NT2/D1 (cell line): Measurements from ENCODE around the gene CACNA2D2.
A peak's percentile ranks its signal among the peaks of the same experiment; 100 is the strongest.
"Not testable (repeated sequence)": the region's sequence is repeated elsewhere in the genome, so short reads cannot be mapped to it uniquely, and the experiment has no call there.

Experiments used
- DNase-seq: peaks from one replicate; pipeline ENCODE4 v3.0.0-alpha.2; 2011; ENCODE audit warnings: low read depth, low spot score
- H3K27me3 ChIP-seq: 2 replicates; pipeline ENCODE4 v1.6.0; 2011; ENCODE audit warnings: mild to moderate bottlenecking; ENCODE audit not compliant: insufficient read length, insufficient read depth
- H3K36me3 ChIP-seq: 2 replicates; pipeline ENCODE4 v1.6.1; 2011; ENCODE audit warnings: mild to moderate bottlenecking, low read length, mixed read lengths; ENCODE audit not compliant: insufficient read depth, insufficient read length
- H3K4me1 ChIP-seq: 2 replicates; pipeline ENCODE4 v1.5.1; 2011; ENCODE audit not compliant: insufficient read depth, insufficient read length
- H3K4me3 ChIP-seq: 2 replicates; pipeline ENCODE4 v1.5.1; 2011; ENCODE audit warnings: low read depth; ENCODE audit not compliant: insufficient read length
- H3K9ac ChIP-seq: 2 replicates; pipeline ENCODE4 v1.6.0; 2011; ENCODE audit warnings: low read depth; ENCODE audit not compliant: insufficient read length
- H3K9me3 ChIP-seq: 2 replicates; pipeline ENCODE4 v1.5.1; 2011; ENCODE audit warnings: mild to moderate bottlenecking, low read length; ENCODE audit not compliant: insufficient read depth
- SUZ12 ChIP-seq: IDR thresholded peaks from 2 replicates; pipeline ENCODE4 v1.6.1; 2011; ENCODE audit not compliant: insufficient read length, insufficient read depth; ENCODE audit errors: extremely low read depth
- YY1 ChIP-seq: IDR thresholded peaks from 2 replicates; pipeline ENCODE4 v1.6.1; 2011; ENCODE audit not compliant: insufficient read length, insufficient read depth
- ZNF274 ChIP-seq: IDR thresholded peaks from 2 replicates; pipeline ENCODE4 v1.6.1; 2011; ENCODE audit warnings: mild to moderate bottlenecking, low read depth, low read length

CACNA2D2 gene

DNA sequence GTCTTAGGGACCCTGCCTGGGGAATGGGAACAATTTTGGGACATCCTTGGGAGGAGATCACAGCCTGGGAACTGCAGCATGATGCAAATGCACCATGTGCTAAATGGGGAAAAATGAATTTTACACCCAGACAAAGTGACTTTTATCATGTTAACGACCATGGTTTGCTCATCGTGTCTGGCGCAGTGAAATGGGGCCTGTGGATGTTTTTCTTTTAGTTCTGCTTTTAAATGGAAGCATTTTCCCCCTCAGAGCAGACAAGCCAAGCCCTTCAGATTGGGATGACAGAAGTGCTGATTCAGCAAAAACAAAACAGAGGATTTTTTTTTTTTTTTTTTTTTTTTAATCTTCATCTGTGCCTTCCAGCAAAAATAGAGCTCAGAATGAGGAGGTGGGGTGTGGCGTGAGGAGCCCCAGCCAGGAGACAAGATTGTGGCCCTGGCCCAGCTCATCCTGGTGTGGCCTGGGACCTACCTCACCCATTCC, 14.3 kb upstream of the CACNA2D2 start:
- Histone ChIP-seq H3K36me3 (no peaks in the 10 kb centered on the region), H3K9me3 (no peaks in the 10 kb centered on the region), H3K4me1 (peaks cover 51% of the 10 kb centered on the region), H3K27me3 (no peaks in the 10 kb centered on the region), H3K4me3 (no peak overlapping the region), H3K9ac (peak overlapping the region; percentile 53)
- DNase-seq = no peak
- TF ChIP-seq ZNF274 (no peak), SUZ12 (no peak), YY1 (no peak)

DNA sequence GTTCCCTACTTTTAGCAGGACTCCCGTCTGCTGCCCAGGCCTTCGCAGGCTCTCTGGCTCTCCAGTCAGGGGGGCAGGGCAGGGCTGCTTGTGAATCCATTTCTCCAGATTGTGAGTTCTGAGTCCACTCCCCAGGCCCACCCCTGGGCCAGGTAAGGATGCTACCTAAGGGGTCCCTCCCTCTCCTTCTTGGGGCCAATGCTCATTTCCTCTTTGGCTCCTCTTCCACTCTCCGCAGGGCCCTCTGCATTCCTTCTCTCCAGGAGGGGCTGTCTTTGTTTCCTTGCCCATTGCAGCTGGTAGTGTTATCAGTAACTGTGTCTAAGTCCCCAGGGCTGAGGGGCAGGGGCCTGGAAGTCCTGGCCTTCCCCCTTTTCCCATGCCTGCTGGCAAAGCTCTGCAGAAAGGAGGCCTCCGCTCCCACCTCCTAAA, 13.0 kb upstream of the CACNA2D2 start:
- no peak for DNase-seq
- H3K9me3 ChIP-seq = no peaks in the 10 kb centered on the region
- H3K4me1 ChIP-seq = peaks cover 51% of the 10 kb centered on the region
- H3K36me3 ChIP-seq = no peaks in the 10 kb centered on the region
- no peaks in the 10 kb centered on the region for H3K27me3 ChIP-seq
- peak overlapping the region; percentile 29 for H3K4me3 ChIP-seq
- H3K9ac ChIP-seq = peak overlapping the region; percentile 79
- no peak for TF ChIP-seq ZNF274
- no peak for TF ChIP-seq SUZ12
- TF ChIP-seq YY1 = no peak

DNA sequence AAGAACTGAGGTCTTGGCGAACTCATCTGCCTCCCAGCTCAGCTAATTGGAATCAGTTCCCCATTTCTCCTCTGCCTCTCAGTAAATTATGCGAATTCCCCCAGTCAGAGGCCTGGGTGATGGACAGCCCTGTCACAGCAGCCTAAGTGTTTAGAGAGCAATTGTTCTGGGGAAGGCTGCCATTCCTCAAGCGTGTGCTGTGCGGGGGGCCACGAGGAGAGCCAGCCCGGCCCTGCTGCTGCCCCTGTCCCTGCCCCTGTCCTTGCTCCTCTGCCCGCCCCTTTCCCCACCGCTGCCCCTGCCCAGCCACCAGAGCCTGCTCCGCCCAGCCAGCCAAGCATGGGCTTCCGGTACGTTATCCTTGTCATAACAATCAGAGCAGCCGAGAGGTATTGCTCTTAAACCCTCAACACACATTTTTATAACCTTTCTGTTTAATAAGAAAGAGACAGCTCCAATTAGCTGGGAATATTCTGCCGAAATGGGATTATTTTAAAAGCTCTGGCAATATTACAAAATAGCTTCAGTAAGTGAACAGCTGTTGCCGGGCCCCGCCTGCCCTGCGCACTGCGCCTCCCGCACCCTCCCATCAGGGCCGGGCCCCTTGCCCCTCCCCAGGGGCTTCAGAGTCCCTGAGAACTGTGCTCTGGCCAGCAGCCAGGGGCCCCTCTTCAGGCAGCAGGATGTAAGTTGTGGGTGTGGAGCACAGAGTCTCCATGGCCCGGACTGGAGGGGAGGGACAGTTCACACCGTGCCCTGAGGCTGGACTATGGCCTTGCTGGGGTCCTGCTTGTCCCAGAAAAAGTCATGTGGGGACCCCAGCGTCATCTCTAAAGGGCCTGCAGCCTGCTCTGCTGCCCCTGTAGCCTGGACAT, 12.4 kb upstream of the CACNA2D2 start:
- peak; percentile 76 for DNase-seq
- TF ChIP-seq ZNF274 = no peak
- no peak for TF ChIP-seq YY1
- TF ChIP-seq SUZ12 = no peak
- Histone ChIP-seq H3K4me1 (peaks cover 45% of the 10 kb centered on the region), H3K9ac (peak overlapping the region; percentile 66), H3K4me3 (peak overlapping the region; percentile 29), H3K36me3 (no peaks in the 10 kb centered on the region), H3K9me3 (no peaks in the 10 kb centered on the region), H3K27me3 (peaks cover 3% of the 10 kb centered on the region)

DNA sequence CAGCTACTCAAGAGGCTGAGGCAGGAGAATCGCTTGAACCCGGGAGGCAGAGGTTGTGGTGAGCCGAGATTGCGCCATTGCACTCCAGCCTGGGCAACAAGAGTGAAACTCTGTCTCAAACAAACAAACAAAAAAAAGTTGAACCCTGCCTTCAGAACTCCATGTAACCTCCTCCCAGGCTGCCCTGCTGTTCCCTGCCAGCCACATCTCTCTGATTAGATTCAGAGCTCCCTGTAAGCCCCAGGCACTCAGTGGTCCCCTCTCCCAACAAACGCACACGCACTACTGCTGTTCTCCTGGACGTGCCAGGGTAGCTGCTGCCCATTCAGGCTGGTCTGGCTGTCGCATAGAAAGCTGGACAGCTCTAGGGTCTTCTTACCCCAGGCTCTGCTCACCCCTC, 9.5 kb upstream of the CACNA2D2 start:
- H3K36me3 ChIP-seq, H3K9ac ChIP-seq, H3K4me3 ChIP-seq, H3K9me3 ChIP-seq, DNase-seq, H3K27me3 ChIP-seq: not testable (repeated sequence)
- H3K4me1 ChIP-seq = peaks cover 36% of the 10 kb centered on the region

DNA sequence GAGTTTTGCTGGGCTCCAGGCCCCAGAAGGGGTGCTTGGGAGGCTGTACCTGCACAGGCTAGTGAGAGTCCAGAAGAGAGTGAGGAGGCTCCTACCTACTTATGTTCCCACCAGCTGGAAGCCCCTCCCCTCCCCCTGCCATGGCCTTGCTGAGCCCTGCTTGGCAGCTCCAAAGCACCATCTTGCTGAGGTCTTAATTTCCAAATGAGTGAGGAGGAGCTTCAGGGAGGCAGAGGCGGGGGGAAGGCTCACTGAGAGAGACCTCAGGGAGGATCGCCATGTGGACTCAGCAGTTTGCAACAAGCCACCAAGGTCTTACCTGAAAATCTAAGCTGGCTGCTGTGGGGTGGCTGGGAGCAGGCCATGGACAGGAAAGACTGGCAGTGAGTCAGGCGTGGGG, 8.7 kb upstream of the CACNA2D2 start:
- Histone ChIP-seq H3K9me3 (no peaks in the 10 kb centered on the region), H3K4me1 (peaks cover 35% of the 10 kb centered on the region), H3K4me3 (no peak overlapping the region), H3K36me3 (no peaks in the 10 kb centered on the region), H3K27me3 (peaks cover 3% of the 10 kb centered on the region), H3K9ac (no peak overlapping the region)
- DNase-seq = no peak
- TF ChIP-seq ZNF274 = no peak
- TF ChIP-seq YY1 = no peak
- TF ChIP-seq SUZ12 = no peak

DNA sequence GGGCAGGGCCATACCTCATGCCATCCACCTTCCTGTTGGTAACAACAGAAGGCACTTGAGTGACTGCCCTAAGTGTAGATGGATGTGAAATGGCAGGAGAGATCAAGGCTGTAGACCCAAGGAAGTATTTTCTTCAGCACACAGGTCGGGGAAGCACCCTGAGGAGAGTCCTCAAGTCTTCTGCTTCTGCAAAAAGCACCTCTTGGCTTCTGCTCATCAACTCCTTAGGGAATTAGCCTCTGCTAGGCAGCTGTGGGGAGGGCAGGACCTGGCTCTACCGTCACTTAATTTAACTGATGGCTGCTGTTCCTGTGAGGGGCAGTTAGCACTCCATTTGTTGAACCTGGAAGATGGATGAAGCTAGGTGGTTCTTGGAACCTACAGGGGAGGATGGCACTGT, 6.9 kb upstream of the CACNA2D2 start:
- Histone ChIP-seq H3K27me3 (peaks cover 8% of the 10 kb centered on the region), H3K9me3 (no peaks in the 10 kb centered on the region), H3K4me3 (no peak overlapping the region), H3K36me3 (no peaks in the 10 kb centered on the region), H3K9ac (no peak overlapping the region), H3K4me1 (peaks cover 29% of the 10 kb centered on the region)
- no peak for DNase-seq
- TF ChIP-seq SUZ12 (no peak), ZNF274 (no peak), YY1 (no peak)

DNA sequence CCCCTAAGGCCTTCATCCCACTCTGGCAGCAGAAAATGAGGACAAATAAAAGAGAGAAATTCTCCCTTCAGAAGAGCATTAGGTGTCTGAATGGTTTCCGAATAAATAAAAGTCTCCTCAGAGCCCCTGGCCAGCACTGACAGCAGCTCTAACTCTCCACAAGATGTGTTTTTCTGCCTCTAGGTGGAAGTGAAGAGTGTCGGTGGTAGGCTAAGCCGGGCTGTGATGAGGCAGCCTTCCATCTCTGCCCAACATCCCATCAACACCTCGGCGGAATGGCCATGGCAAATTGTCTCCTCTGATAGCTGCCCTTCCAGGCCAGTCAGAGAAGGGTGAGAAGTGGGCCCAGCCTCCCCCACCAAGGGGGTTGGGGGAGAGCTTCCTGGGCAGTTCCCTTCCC, 6.3 kb upstream of the CACNA2D2 start:
- no peak for DNase-seq
- TF ChIP-seq ZNF274 (no peak), SUZ12 (no peak), YY1 (no peak)
- no peaks in the 10 kb centered on the region for H3K9me3 ChIP-seq
- H3K4me3 ChIP-seq = no peak overlapping the region
- peaks cover 14% of the 10 kb centered on the region for H3K27me3 ChIP-seq
- H3K9ac ChIP-seq = no peak overlapping the region
- H3K4me1 ChIP-seq = peaks cover 24% of the 10 kb centered on the region
- no peaks in the 10 kb centered on the region for H3K36me3 ChIP-seq
